Measurements from ENCODE around the gene CCDC12.

GRCh38 chr3:46922426-46922825, 54.1 kb downstream of the CCDC12 start:
- TF ChIP-seq POLR2AphosphoS5 (IDR thresholded peaks at IDR 0.05) (no peak), CTCF (IDR thresholded peaks at IDR 0.05) (no peak), POLR2A (IDR thresholded peaks at IDR 0.05) (no peak), EP300 (IDR thresholded peaks at IDR 0.05) (no peak)

All from sigmoid colon (tissue), 4 donors.